ENCODE results near the gene WDR4. TPM values are rescaled to one million over a fixed set of nuclear protein-coding genes. Genes with fewer than 3 reads are reported as not detected.
"Not testable (repeated sequence)": the region's sequence is repeated elsewhere in the genome, so short reads cannot be mapped to it uniquely, and the experiment has no call there.

WDR4 gene
- total RNA-seq, 1 donor from 2014 or later, result 4.5 TPM

GRCh38 chr21:42857216-42857615 is 22.1 kb downstream of the WDR4 start:
- DNase-seq (no peak), ATAC-seq (ENCODE audit: poor library complexity) (no peak)
- intact Hi-C loops (cut with DNase I), result no loop called here

DNA sequence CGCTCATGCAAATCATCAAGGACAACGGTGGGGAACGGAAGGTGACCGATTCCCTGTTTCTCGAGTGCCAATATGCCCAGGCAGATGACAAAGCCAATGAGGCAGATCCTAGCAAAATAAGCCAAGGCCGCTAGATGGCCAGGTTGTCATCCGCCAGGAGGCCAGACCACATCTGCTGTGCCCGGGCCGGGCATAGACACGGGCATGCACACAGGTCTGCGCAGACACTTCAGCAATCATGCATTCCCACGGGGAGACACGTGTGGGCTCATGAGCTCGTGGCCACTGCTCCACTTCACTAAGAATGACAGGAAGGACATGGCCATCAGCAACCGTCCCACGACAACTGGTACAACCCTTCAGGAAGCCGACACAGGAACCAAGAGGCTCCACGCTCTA is 23.4 kb downstream of the WDR4 start:
- intact Hi-C loops (cut with DNase I), result no loop called here
- ATAC-seq (ENCODE audit: poor library complexity), result no peak
- no peak for DNase-seq

GRCh38 chr21:42855171-42855936 is 24.0 kb downstream of the WDR4 start:
- DNase-seq (no peak), ATAC-seq (ENCODE audit: poor library complexity) (no peak)
- intact Hi-C loops (cut with DNase I), result no loop called here

- no peak for ATAC-seq (ENCODE audit: poor library complexity)
- intact Hi-C loops (cut with DNase I), result no loop called here
- no peak for DNase-seq
Observed at GRCh38 chr21:42854246-42855010, 24.9 kb downstream of the WDR4 start.

GRCh38 chr21:42853621-42854020 is 25.7 kb downstream of the WDR4 start:
- no peak for DNase-seq
- no peak for ATAC-seq (ENCODE audit: poor library complexity)
- intact Hi-C loops (cut with DNase I), result no loop called here

GRCh38 chr21:42852925-42853570 is 26.3 kb downstream of the WDR4 start:
- intact Hi-C loops (cut with DNase I), result no loop called here
- DNase-seq (no peak), ATAC-seq (ENCODE audit: poor library complexity) (no peak)

DNA sequence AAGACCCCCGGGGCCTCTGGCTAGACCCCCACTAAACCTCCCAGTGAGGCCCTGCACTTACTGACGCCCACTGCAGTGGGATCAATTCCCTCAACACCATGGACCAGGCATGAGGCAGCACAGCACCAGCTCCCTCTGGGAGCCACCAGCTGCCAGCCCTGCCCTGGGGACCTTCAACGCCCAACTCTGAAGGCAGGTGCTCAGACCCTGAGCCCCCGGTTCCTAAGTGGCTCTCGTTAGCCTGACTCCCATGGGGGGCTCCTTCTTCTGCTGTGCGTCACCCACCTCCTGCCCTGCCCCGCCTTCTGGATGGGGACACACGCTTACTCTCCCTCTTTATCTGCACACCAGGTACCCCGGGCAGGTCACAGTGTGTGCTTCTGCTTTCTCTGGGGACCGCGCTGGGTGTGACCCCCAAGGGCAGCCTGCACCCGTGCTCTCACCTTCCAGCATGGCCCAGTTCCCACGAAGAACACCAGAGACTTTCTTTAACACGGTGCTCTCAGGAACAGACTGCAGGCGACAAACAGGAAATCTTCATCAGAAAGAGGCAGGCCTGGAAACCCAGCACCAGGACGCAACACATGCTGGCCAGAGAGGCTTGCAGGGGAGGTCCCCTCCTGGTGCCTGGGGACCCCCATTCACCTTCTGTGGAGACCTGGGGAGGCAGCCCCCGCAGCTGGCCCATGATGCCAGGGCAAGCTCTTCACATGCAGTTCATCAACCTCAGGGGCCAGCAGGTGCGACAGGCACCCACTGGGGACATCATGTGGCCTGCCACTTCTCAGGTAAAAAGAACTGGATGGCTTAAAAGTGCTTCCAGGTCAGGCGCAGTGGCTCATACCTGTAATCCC is 27.3 kb downstream of the WDR4 start:
- DNase-seq, result no peak
- ATAC-seq (ENCODE audit: poor library complexity), result no peak
- intact Hi-C loops (cut with DNase I), result no loop called here

GRCh38 chr21:42850866-42851391 is 28.4 kb downstream of the WDR4 start:
- intact Hi-C loops (cut with DNase I), result no loop called here
- ATAC-seq (ENCODE audit: poor library complexity) (peak; percentile 32), DNase-seq (no peak)

- no peak for ATAC-seq (ENCODE audit: poor library complexity)
- no peak for DNase-seq
- intact Hi-C loops (cut with DNase I), result no loop called here
Observed at GRCh38 chr21:42850463-42850862, 28.9 kb downstream of the WDR4 start.

DNA sequence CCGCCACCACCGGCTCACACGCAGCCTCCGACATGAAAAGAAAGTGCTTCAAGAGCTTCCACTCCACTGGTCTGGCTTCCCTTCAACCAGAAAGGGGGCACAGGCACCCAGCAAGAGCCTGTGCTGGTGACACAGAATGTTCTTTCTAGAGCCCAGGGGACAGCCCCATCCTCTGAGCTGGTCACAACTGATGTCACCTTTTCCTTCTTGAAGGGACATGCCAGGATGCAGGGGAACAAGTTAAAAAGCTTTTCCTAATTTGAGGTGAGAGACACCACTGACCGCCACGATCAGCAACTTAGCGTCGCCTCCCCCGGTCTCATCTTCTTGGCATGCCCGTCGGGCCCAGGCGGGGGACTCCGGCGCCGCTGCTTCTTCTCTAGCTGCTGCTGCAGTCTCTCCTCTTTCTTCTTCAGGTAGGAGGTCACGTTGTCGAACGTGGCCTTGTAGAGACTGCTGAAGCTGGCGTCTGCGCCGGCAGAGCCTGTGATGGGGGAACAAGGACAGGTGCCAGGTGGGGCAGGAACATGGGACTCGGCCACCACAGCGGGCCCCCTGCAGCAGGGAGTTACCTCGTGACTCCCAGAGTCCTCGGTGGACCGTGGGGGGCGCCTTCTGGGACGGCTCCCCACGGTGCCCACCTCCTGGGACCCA is 29.5 kb downstream of the WDR4 start:
- DNase-seq (no peak), ATAC-seq (ENCODE audit: poor library complexity) (no peak)
- intact Hi-C loops (cut with DNase I), result no loop called here

DNA sequence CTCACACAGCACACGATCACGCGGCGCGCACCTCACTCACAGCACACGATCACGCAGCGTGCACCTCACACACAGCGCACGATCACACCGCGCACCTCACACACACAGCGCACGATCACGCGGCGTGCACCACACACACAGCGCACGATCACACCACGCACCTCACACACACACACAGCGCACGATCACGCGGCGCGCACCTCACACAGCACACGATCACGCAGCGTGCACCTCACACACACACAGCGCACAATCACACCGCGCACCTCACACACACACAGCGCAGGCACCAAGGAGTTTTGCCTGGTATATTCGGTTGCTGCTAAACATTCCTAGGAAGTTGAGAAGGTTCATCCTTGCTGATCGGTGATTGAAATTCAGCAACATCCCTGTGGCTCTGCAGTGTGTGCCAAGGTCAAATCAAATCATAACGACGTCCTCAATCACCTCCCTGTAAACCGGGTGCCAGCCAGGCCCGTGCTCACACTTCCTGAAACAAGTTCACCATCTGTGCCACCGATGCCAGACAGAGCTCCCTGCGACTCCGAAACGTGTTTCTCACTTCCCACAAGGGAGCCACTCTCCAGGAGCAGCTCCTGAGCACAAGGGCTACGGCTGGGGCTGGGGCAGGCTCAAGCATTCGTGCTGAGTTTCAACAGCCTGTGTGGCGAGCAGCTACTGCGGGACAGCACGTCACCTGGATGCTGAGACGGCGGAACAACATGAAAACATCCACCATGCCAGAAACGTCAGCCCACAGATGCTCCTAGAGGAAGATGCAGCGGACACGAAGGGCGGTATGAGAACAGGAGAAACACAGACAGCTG is 30.2 kb downstream of the WDR4 start:
- ATAC-seq (ENCODE audit: poor library complexity) (no peak), DNase-seq (no peak)
- intact Hi-C loops (cut with DNase I), result no loop called here

DNA sequence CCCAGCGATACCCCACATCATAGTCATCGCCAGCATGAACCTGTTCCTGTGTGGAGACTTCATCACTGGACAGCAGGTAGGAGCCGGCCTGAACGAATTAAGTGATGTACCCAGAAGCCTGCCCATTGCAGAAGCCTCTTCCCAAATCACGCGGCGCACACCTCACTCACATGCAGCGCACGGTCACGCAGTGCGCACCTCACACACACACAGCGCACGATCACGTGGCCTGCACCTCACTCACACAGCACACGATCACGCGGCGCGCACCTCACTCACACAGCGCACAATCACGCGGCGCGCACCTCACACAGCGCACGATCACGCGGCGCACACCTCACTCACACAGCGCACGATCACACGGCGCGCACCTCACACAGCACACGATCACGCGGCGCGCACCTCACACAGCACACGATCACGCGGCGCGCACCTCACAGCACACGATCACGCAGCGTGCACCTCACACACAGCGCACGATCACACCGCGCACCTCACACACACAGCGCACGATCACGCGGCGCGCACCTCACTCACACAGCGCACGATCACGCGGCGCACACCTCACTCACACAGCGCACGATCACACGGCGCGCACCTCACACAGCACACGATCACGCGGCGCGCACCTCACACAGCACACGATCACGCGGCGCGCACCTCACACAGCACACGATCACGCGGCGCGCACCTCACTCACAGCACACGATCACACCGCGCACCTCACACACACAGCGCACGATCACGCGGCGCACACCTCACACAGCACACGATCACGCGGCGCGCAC is 31.0 kb downstream of the WDR4 start:
- ATAC-seq (ENCODE audit: poor library complexity); DNase-seq; intact Hi-C loops (cut with DNase I): not testable (repeated sequence)

GRCh38 chr21:42847726-42848125 is 31.6 kb downstream of the WDR4 start:
- ATAC-seq (ENCODE audit: poor library complexity) (no peak), DNase-seq (no peak)
- intact Hi-C loops (cut with DNase I), result no loop called here

GRCh38 chr21:42847051-42847707 is 32.2 kb downstream of the WDR4 start:
- intact Hi-C loops (cut with DNase I), result no loop called here
- DNase-seq (no peak), ATAC-seq (ENCODE audit: poor library complexity) (no peak)

GRCh38 chr21:42846221-42846620 is 33.1 kb downstream of the WDR4 start:
- no peak for DNase-seq

GRCh38 chr21:42845296-42845965 is 33.9 kb downstream of the WDR4 start:
- ATAC-seq (ENCODE audit: poor library complexity) (peak; percentile 82), DNase-seq (peak; percentile 70)
- intact Hi-C loops (cut with DNase I), result no loop called here

More at GRCh38 chr21:42846221-42846620, 33.1 kb downstream of the WDR4 start:
- intact Hi-C loops (cut with DNase I), result no loop called here
- ATAC-seq (ENCODE audit: poor library complexity), result no peak
